ENCODE measurements around the gene RBM19. TPM values are rescaled to one million over a fixed set of nuclear protein-coding genes. Genes with fewer than 3 reads are reported as not detected.
"Not testable (repeated sequence)": the region's sequence is repeated elsewhere in the genome, so short reads cannot be mapped to it uniquely, and the experiment has no call there.

The RBM19 gene
- total RNA-seq, 1 experiment from 2014 or later: 35.7 TPM

- no peaks in the 10 kb centered on the region for H3K36me3 ChIP-seq (ENCODE audit: control insufficient read depth, insufficient read depth, low read length)
- intact Hi-C loops (cut with micrococcal nuclease; ENCODE audit: unreplicated experiment): no loop called here
- H3K9me3 ChIP-seq: no peaks in the 10 kb centered on the region
- ChIA-PET POLR2A (no interaction called here), CTCF (no interaction called here)
- H3K4me3 ChIP-seq (ENCODE audit: low read depth, low read length): no peak overlapping the region
- Mint-ChIP-seq H3K36me3 (ENCODE audit: insufficient read depth, unreplicated experiment) (no peaks in the 10 kb centered on the region), H3K4me3 (ENCODE audit: unreplicated experiment) (no peak overlapping the region), H3K9me3 (ENCODE audit: unreplicated experiment) (no peaks in the 10 kb centered on the region), H3K4me1 (ENCODE audit: low read depth, unreplicated experiment) (peaks cover 12% of the 10 kb centered on the region), H3K27ac (ENCODE audit: unreplicated experiment) (no peak overlapping the region), H3K27me3 (ENCODE audit: insufficient read depth, unreplicated experiment) (no peaks in the 10 kb centered on the region)
- BruUV-seq (replicated peaks): no TSS peak
- no peak for DNase-seq
- H3K27me3 ChIP-seq (replicated peaks; ENCODE audit: control insufficient read depth, insufficient read depth, low read length): no peaks in the 10 kb centered on the region
- peaks cover 20% of the 10 kb centered on the region for H3K4me1 ChIP-seq
- no peak for TF ChIP-seq CTCF (IDR thresholded peaks at IDR 0.05; ENCODE audit: insufficient read depth in 1 of 2, low read depth in 1 of 2, low read length in 1 of 2, severe bottlenecking in 1 of 2, unreplicated experiment in 1 of 2)
These were observed 153.5 kb downstream of the RBM19 start for GRCh38 chr12:113812411-113813228.

- DNase-seq; H3K27me3 Mint-ChIP-seq (ENCODE audit: insufficient read depth, unreplicated experiment); H3K9me3 Mint-ChIP-seq (ENCODE audit: unreplicated experiment); H3K27me3 ChIP-seq (replicated peaks; ENCODE audit: control insufficient read depth, insufficient read depth, low read length); H3K4me3 ChIP-seq (ENCODE audit: low read depth, low read length); H3K36me3 Mint-ChIP-seq (ENCODE audit: insufficient read depth, unreplicated experiment); intact Hi-C loops (cut with micrococcal nuclease; ENCODE audit: unreplicated experiment); CTCF ChIA-PET; POLR2A ChIA-PET; BruUV-seq (replicated peaks); H3K4me3 Mint-ChIP-seq (ENCODE audit: unreplicated experiment); H3K36me3 ChIP-seq (ENCODE audit: control insufficient read depth, insufficient read depth, low read length); H3K27ac Mint-ChIP-seq (ENCODE audit: unreplicated experiment); H3K9me3 ChIP-seq: not testable (repeated sequence)
- H3K4me1 ChIP-seq: peaks cover 23% of the 10 kb centered on the region
- peaks cover 12% of the 10 kb centered on the region for H3K4me1 Mint-ChIP-seq (ENCODE audit: low read depth, unreplicated experiment)
These were observed 156.5 kb downstream of the RBM19 start for GRCh38 chr12:113809462-113810220.

- Histone ChIP-seq H3K9me3 (peaks cover 6% of the 10 kb centered on the region; the same call in 1 of the 2 replicates), H3K27me3 (replicated peaks; ENCODE audit: control insufficient read depth, insufficient read depth, low read length) (no peaks in the 10 kb centered on the region), H3K4me1 (peaks cover 23% of the 10 kb centered on the region), H3K36me3 (ENCODE audit: control insufficient read depth, insufficient read depth, low read length) (no peaks in the 10 kb centered on the region), H3K4me3 (ENCODE audit: low read depth, low read length) (no peak overlapping the region)
- BruUV-seq (replicated peaks): no TSS peak
- no peaks in the 10 kb centered on the region for H3K27me3 Mint-ChIP-seq (ENCODE audit: insufficient read depth, unreplicated experiment)
- peak; percentile 52 to 74 for DNase-seq
- peak in 1 of 2 experiments; percentile 0 for TF ChIP-seq CTCF (IDR thresholded peaks at IDR 0.05; ENCODE audit: insufficient read depth in 1 of 2, low read depth in 1 of 2, low read length in 1 of 2, severe bottlenecking in 1 of 2, unreplicated experiment in 1 of 2)
- peak overlapping the region; percentile 35 for H3K4me3 Mint-ChIP-seq (ENCODE audit: unreplicated experiment)
- CTCF ChIA-PET: interaction anchor here (0.8 kb wide), 1 partner anchor 11 kb away, joined by 4 read pairs; no protein-coding TSS in a partner anchor
- intact Hi-C loops (cut with micrococcal nuclease; ENCODE audit: unreplicated experiment): no loop called here
- POLR2A ChIA-PET: no interaction called here
- H3K27ac Mint-ChIP-seq (ENCODE audit: unreplicated experiment): peak overlapping the region; percentile 60
- H3K9me3 Mint-ChIP-seq (ENCODE audit: unreplicated experiment): no peaks in the 10 kb centered on the region
- peaks cover 12% of the 10 kb centered on the region for H3K4me1 Mint-ChIP-seq (ENCODE audit: low read depth, unreplicated experiment)
- H3K36me3 Mint-ChIP-seq (ENCODE audit: insufficient read depth, unreplicated experiment): peaks cover 5% of the 10 kb centered on the region
These were observed 157.8 kb downstream of the RBM19 start for GRCh38 chr12:113808095-113808951.

Data from Caco-2 (cell line).